ENCODE results near the gene EGFLAM. TPM values are rescaled to one million over a fixed set of nuclear protein-coding genes. Genes with fewer than 3 reads are reported as not detected.

The EGFLAM gene
- total RNA-seq, 1 donor from 2014 or later = 8.9 TPM

DNA sequence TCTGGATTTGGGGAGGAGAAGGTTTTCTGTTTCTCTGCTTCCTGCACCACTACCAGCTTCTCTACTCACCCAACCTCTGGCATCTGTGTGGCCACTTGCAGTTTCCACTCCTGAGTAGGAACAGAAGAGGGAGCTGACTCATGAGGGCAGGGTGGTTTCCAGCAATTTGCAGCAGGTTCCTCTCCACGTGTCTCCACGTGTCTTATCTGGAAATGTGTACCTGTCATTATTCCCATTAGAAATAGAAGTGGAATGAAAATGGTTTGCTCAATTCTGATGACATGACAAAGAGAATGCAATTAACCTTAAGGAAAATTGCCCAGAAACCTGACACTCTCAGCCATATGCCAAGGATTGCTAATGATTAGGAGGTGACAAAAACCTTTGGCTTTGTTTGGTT lies 33.0 kb downstream of the EGFLAM start:
- H3K36me3 ChIP-seq = no peaks in the 10 kb centered on the region
- H3K9me3 ChIP-seq (replicated peaks) = no peaks in the 10 kb centered on the region
- intact Hi-C loops (cut with micrococcal nuclease) = no loop called here
- TF ChIP-seq, protein P1, sequence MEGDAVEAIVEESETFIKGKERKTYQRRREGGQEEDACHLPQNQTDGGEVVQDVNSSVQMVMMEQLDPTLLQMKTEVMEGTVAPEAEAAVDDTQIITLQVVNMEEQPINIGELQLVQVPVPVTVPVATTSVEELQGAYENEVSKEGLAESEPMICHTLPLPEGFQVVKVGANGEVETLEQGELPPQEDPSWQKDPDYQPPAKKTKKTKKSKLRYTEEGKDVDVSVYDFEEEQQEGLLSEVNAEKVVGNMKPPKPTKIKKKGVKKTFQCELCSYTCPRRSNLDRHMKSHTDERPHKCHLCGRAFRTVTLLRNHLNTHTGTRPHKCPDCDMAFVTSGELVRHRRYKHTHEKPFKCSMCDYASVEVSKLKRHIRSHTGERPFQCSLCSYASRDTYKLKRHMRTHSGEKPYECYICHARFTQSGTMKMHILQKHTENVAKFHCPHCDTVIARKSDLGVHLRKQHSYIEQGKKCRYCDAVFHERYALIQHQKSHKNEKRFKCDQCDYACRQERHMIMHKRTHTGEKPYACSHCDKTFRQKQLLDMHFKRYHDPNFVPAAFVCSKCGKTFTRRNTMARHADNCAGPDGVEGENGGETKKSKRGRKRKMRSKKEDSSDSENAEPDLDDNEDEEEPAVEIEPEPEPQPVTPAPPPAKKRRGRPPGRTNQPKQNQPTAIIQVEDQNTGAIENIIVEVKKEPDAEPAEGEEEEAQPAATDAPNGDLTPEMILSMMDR (IDR thresholded peaks at IDR 0.05; ENCODE audit: borderline replicate concordance) = no peak
- H3K4me1 ChIP-seq = no peaks in the 10 kb centered on the region
- DNase-seq = no peak
- no peak overlapping the region for H3K27ac ChIP-seq (replicated peaks)
- peaks cover 30% of the 10 kb centered on the region for H3K27me3 ChIP-seq (ENCODE audit: low read depth)
- H3K4me3 ChIP-seq = no peak overlapping the region

DNA sequence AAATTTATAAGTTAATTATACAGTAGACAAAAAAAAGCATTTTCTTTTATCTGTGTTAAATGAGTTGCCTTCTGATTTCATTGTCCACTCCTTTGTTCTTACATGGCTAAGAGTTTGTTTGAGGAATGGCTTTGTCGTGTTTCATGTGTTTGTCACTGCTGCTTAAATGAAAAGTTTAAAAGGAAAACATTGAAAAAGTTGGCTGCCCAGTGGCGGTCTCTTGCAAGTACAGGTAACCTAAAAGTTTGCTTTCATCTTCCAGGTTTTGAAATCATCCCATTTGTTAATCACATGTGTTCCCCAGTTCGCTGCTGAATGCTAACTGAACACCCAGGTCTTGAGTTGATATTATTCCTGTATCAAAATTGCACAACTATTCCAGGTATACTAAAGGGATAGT lies 33.9 kb downstream of the EGFLAM start:
- intact Hi-C loops (cut with micrococcal nuclease) = no loop called here
- TF ChIP-seq, protein P1 (IDR thresholded peaks at IDR 0.05; ENCODE audit: borderline replicate concordance) = no peak
- Histone ChIP-seq H3K36me3 (no peaks in the 10 kb centered on the region), H3K9me3 (replicated peaks) (no peaks in the 10 kb centered on the region), H3K4me1 (no peaks in the 10 kb centered on the region), H3K27ac (replicated peaks) (no peak overlapping the region), H3K4me3 (no peak overlapping the region), H3K27me3 (ENCODE audit: low read depth) (peaks cover 30% of the 10 kb centered on the region)
- DNase-seq = no peak

DNA sequence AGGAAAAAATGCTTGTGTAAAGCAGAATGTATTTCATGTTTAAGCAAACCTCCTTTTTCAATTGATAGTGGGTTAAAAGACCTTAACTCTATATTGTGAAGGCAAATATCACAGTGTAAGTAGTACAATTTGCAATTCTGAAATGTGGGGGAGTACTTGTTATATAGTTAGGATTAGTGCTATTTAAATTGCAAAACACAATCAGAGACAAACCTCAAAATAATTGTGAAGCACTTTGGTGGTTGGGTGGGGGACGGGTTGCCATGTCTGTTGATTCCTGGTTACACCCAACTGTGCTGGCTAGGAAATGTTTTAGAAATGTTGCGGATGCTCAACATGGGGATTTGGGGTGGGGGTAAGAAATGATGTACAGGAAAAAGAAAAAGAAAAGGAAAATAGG lies 37.4 kb downstream of the EGFLAM start:
- intact Hi-C loops (cut with micrococcal nuclease) = no loop called here
- TF ChIP-seq, protein P1 (IDR thresholded peaks at IDR 0.05; ENCODE audit: borderline replicate concordance) = no peak

GRCh38 chr5:38297830-38298608 lies 39.7 kb downstream of the EGFLAM start:
- Histone ChIP-seq H3K4me1 (peaks cover 6% of the 10 kb centered on the region), H3K27me3 (ENCODE audit: low read depth) (peaks cover 35% of the 10 kb centered on the region), H3K9me3 (replicated peaks) (peaks cover 10% of the 10 kb centered on the region), H3K4me3 (no peak overlapping the region), H3K36me3 (no peaks in the 10 kb centered on the region), H3K27ac (replicated peaks) (peak overlapping the region; percentile 70)
- intact Hi-C loops (cut with micrococcal nuclease) = no loop called here
- TF ChIP-seq, protein P1 (IDR thresholded peaks at IDR 0.05; ENCODE audit: borderline replicate concordance) = no peak
- no peak for DNase-seq

More for the DNA sequence above, 37.4 kb downstream of the EGFLAM start:
- no peak for DNase-seq
- Histone ChIP-seq H3K4me3 (no peak overlapping the region), H3K36me3 (no peaks in the 10 kb centered on the region), H3K27ac (replicated peaks) (no peak overlapping the region), H3K27me3 (ENCODE audit: low read depth) (peaks cover 37% of the 10 kb centered on the region), H3K4me1 (peaks cover 6% of the 10 kb centered on the region), H3K9me3 (replicated peaks) (no peaks in the 10 kb centered on the region)

- Histone ChIP-seq H3K27me3 (ENCODE audit: low read depth) (peaks cover 35% of the 10 kb centered on the region), H3K4me1 (peaks cover 6% of the 10 kb centered on the region), H3K36me3 (no peaks in the 10 kb centered on the region), H3K27ac (replicated peaks) (peak overlapping the region; percentile 70), H3K4me3 (no peak overlapping the region), H3K9me3 (replicated peaks) (peaks cover 26% of the 10 kb centered on the region)
- intact Hi-C loops (cut with micrococcal nuclease) = no loop called here
- no peak for DNase-seq
- TF ChIP-seq, protein P1 (IDR thresholded peaks at IDR 0.05; ENCODE audit: borderline replicate concordance) = no peak
Observed at GRCh38 chr5:38299585-38299984, 41.2 kb downstream of the EGFLAM start.

Data from left ventricle myocardium inferior (tissue), 1 donor.